HG03460 (cell line): ENCODE data around the gene SLC36A4.
"Not testable (repeated sequence)": the region's sequence is repeated elsewhere in the genome, so short reads cannot be mapped to it uniquely, and the experiment has no call there.

ENCODE experiments used
- ATAC-seq: cut with Tn5 transposase; IDR thresholded peaks from one replicate; pipeline ENCODE4 v1.9.1; 2021; ENCODE audit not compliant: unreplicated experiment

The SLC36A4 gene

GRCh38 chr11:93197380-93198214 is at the start of gene SLC36A4:
Gene SLC36A4 (minus strand): TSS chr11:93197991. CDS start chr11:93197832, 159 bp downstream.
- peak; percentile 88 for ATAC-seq

GRCh38 chr11:93246790-93247189 is 49.0 kb upstream of the SLC36A4 start:
- not testable (repeated sequence) for ATAC-seq

GRCh38 chr11:93244018-93244417 is 46.2 kb upstream of the SLC36A4 start:
- no peak for ATAC-seq

- no peak for ATAC-seq
Measured at GRCh38 chr11:93239966-93240365, 42.2 kb upstream of the SLC36A4 start.

- ATAC-seq = no peak
Measured at GRCh38 chr11:93238956-93239355, 41.2 kb upstream of the SLC36A4 start.

GRCh38 chr11:93236741-93237675 is 39.2 kb upstream of the SLC36A4 start:
- peak; percentile 55 for ATAC-seq

- peak; percentile 98 for ATAC-seq
Measured at GRCh38 chr11:93234602-93235207, 36.9 kb upstream of the SLC36A4 start.

- no peak for ATAC-seq
Measured at GRCh38 chr11:93229876-93230275, 32.1 kb upstream of the SLC36A4 start.

- no peak for ATAC-seq
Measured at GRCh38 chr11:93225662-93226061, 27.9 kb upstream of the SLC36A4 start.

GRCh38 chr11:93221539-93221938 is 23.7 kb upstream of the SLC36A4 start:
- no peak for ATAC-seq

GRCh38 chr11:93220078-93220477 is 22.3 kb upstream of the SLC36A4 start:
- no peak for ATAC-seq

- no peak for ATAC-seq
Measured at GRCh38 chr11:93219440-93219839, 21.6 kb upstream of the SLC36A4 start.

- no peak for ATAC-seq
Measured at GRCh38 chr11:93216511-93217101, 18.8 kb upstream of the SLC36A4 start.

GRCh38 chr11:93213622-93214021 is 15.8 kb upstream of the SLC36A4 start:
- ATAC-seq = no peak

GRCh38 chr11:93212094-93212493 is 14.3 kb upstream of the SLC36A4 start:
- ATAC-seq = no peak

GRCh38 chr11:93209466-93209865 is 11.7 kb upstream of the SLC36A4 start:
- ATAC-seq = no peak

GRCh38 chr11:93208663-93209270 is 11.0 kb upstream of the SLC36A4 start:
- no peak for ATAC-seq

- ATAC-seq = no peak
Measured at GRCh38 chr11:93199616-93200015, 1.8 kb upstream of the SLC36A4 start.

- ATAC-seq = no peak
Measured at GRCh38 chr11:93198215-93198845, 539 bp upstream of the SLC36A4 start.

GRCh38 chr11:93196816-93197379 is 893 bp downstream of the SLC36A4 start:
- peak; percentile 18 for ATAC-seq
